Upper lobe of left lung (tissue), 6 donors: Measurements from ENCODE around the gene UPK1B. TPM values are rescaled to one million over a fixed set of nuclear protein-coding genes. Genes with fewer than 3 reads are reported as not detected.

Experiments
- ATAC-seq, 2 donors: fragments of 200-7000 bp; cut with Tn5 transposase; one replicate each; pipeline ENCODE4 v1.9.1; 2022; ENCODE audit warnings: mild to moderate bottlenecking in 2 of 2, moderate library complexity in 2 of 2; ENCODE audit not compliant: low FRiP score in 2 of 2
- DNase-seq, 2 donors: peaks; one replicate each; pipeline ENCODE4 v3.0.0-alpha.2; 2019 to 2020
- H3K27ac ChIP-seq, 4 donors: fragments of 200-600 bp; sonication (generic); one replicate each; pipeline ENCODE4 v1.5.1; 2016 to 2019
- H3K27me3 ChIP-seq, 4 donors: fragments of 200-600 bp; sonication (generic); one replicate each; pipeline ENCODE4 v1.5.1; 2017 to 2019
- H3K36me3 ChIP-seq, 4 donors: fragments of 200-600 bp; sonication (generic); one replicate each; pipeline ENCODE4 v1.5.1; 2016 to 2019
- H3K4me1 ChIP-seq, 4 donors: fragments of 200-600 bp; sonication (generic); one replicate each; pipeline ENCODE4 v1.5.1; 2018 to 2019
- H3K4me3 ChIP-seq, 4 donors: fragments of 200-600 bp; sonication (generic); one replicate each; pipeline ENCODE4 v1.5.1; 2017 to 2019; ENCODE audit warnings: mild to moderate bottlenecking in 2 of 4, moderate library complexity in 1 of 4
- H3K9me3 ChIP-seq, 4 donors: fragments of 200-600 bp; sonication (generic); one replicate each; pipeline ENCODE4 v1.5.1; 2018 to 2019
- EP300 ChIP-seq, 4 donors: sonication (generic); formaldehyde crosslinking; IDR thresholded peaks; one replicate each; pipeline ENCODE4 v1.5.1; 2017; ENCODE audit warnings: antibody characterized with exemption in 4 of 4, control low read depth in 2 of 4
- POLR2A ChIP-seq, 4 donors: fragments of 450-650 bp; IDR thresholded peaks; one replicate each; pipeline ENCODE4 v1.5.1; 2016 to 2017; ENCODE audit warnings: antibody characterized with exemption in 4 of 4, mild to moderate bottlenecking in 2 of 4
- POLR2AphosphoS5 ChIP-seq, 2 donors: sonication (generic); formaldehyde crosslinking; IDR thresholded peaks; one replicate each; pipeline ENCODE4 v1.5.1; 2017; ENCODE audit warnings: antibody characterized with exemption in 2 of 2
- WGBS, 2 donors: methylation state at CpG; one replicate each; pipeline ENCODE4 v1.1.5; 2017 to 2018; 5-methylcytosine and 5-hydroxymethylcytosine counted together
- total RNA-seq, 6 donors: library from RNA; depleted of rRNA in 4 of 6; stranded (reverse); fragments of >200 nt in 4 of 6; gene quantifications; one replicate each; pipeline versions ENCODE4 v1.1.0 to v1.2.1, GENCODE V29; 2016 to 2021
- TF ChIP-seq, protein P1 (sequence below), 6 experiments: fragments of 450-650 bp in 4 of 6; fragments of 200-600 bp in 2 of 6; sonication (generic) in 2 of 6; IDR thresholded peaks; one replicate each; pipeline ENCODE4 v1.5.1; 2016 to 2019; ENCODE audit warnings: antibody characterized with exemption in 6 of 6
- donor health status: DM: no; HTN: no; CAD: no; lungs with moderate emphysema.
- donor health status: DM: no; HTN: yes; CAD: no; lungs with severe emphysema.

Gene UPK1B
- total RNA-seq, 6 donors from 2014 or later, result 0.57 TPM; not detected in 5

DNA sequence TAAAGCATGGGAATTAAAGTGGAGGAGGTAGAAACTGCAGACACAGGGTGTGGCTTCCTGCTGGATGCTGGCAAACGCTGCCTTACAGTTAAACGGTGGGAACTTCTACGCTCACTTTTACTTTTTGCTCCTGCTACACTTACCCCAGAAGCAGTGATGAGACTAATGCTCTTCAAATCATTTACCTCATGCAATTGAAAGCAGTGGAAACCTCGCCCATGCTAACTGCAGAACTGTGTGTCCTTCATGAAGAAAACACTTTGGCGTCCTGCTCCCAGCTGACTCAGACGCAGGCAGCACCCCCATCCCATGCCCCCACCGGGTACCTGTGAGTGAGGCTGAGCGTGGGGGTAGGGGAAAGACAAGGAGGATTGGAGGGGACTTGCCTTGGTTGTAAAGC lies 31.8 kb downstream of the UPK1B start:
- Histone ChIP-seq H3K4me1 (peaks cover 0 to 14% (median 8%) of the 10 kb centered on the region in 4 donors), H3K27ac (no peak overlapping the region), H3K27me3 (no peaks in the 10 kb centered on the region), H3K9me3 (no peaks in the 10 kb centered on the region), H3K36me3 (peaks cover 0 to 10% (median 1%) of the 10 kb centered on the region in 4 donors), H3K4me3 (no peak overlapping the region)
- ATAC-seq, result peak in 1 of 2 donors; percentile 21
- 65 to 66% methylated on average over 8 of the region's 8 CpGs for WGBS, 2 donors
- DNase-seq, result no peak
- TF ChIP-seq, protein P1, sequence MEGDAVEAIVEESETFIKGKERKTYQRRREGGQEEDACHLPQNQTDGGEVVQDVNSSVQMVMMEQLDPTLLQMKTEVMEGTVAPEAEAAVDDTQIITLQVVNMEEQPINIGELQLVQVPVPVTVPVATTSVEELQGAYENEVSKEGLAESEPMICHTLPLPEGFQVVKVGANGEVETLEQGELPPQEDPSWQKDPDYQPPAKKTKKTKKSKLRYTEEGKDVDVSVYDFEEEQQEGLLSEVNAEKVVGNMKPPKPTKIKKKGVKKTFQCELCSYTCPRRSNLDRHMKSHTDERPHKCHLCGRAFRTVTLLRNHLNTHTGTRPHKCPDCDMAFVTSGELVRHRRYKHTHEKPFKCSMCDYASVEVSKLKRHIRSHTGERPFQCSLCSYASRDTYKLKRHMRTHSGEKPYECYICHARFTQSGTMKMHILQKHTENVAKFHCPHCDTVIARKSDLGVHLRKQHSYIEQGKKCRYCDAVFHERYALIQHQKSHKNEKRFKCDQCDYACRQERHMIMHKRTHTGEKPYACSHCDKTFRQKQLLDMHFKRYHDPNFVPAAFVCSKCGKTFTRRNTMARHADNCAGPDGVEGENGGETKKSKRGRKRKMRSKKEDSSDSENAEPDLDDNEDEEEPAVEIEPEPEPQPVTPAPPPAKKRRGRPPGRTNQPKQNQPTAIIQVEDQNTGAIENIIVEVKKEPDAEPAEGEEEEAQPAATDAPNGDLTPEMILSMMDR (IDR thresholded peaks at IDR 0.05), result no peak
- TF ChIP-seq POLR2AphosphoS5 (IDR thresholded peaks at IDR 0.05), result no peak
- no peak for TF ChIP-seq POLR2A (IDR thresholded peaks at IDR 0.05)
- TF ChIP-seq EP300 (IDR thresholded peaks at IDR 0.05), result no peak

DNA sequence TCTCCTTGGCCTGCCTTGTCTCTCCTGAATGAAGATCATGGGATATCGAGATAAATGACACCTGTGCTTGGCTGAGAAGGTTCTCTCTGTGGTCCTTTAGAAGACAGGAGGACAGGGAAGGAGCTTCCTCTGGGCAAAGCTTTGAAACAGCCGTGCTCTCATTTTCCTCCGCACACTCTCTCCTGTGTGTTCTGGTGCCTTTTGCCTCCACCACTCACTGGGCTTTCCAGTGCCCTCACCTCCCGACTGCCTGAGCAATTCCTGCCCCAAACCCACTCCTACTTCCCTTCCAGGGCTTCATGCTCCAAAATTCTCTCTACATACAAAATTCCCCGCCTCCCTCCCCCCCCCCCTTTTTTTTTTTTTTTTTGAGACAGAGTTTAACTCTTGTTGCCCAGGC lies 32.3 kb downstream of the UPK1B start:
- Histone ChIP-seq H3K4me1 (peaks cover 0 to 14% (median 8%) of the 10 kb centered on the region in 4 donors), H3K4me3 (no peak overlapping the region), H3K36me3 (peaks cover 0 to 15% (median 1%) of the 10 kb centered on the region in 4 donors), H3K27ac (no peak overlapping the region), H3K27me3 (no peaks in the 10 kb centered on the region), H3K9me3 (no peaks in the 10 kb centered on the region)
- TF ChIP-seq POLR2A (IDR thresholded peaks at IDR 0.05), result no peak
- no peak for TF ChIP-seq EP300 (IDR thresholded peaks at IDR 0.05)
- TF ChIP-seq POLR2AphosphoS5 (IDR thresholded peaks at IDR 0.05), result no peak
- TF ChIP-seq, protein P1 (IDR thresholded peaks at IDR 0.05), result no peak
- no peak for ATAC-seq
- DNase-seq, result no peak
- 89 to 90% methylated on average over 5 of the region's 5 CpGs for WGBS, 2 donors

DNA sequence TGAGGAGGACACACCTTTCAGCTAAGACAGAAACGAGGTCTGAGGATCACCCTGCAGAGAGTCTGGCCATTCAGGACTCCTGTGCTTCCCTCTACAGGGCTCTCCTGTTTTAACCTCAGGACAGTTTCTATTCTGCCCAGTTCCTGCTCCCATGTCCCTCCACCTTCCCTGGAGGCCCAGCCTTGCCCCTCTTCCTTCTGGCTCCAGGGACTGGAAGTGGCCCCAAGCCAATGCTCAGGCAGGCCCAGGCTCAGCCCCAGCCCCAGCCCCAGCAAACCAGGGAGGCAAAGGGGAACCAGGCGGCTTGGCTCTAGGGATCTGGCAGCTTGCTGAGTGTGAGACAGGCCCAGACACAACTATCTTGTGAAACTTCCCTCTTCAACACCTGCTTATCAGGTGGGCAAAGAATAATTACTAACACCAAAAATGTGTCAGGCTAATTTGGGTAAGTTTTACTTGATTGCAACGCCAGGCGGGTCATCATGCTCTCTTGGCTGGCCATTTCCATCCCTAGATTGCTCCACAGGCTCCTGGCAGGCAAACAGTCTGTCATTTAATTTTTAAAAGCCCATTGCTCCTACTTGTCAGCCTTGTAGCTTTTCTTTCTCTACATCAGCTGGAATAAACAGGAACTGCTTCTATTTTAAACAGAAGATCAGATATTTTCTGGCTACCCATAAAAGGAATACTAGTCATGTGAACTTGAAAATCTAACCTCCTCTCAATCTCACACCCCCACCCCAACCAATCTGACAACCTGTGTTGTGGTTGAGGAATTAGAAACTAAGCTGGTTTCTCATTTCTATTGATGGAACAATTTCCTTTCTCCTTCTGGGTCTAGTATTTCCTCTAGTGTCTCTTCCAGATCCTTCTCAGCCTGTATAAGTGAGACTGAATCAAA lies 33.5 kb downstream of the UPK1B start:
- Histone ChIP-seq H3K4me3 (no peak overlapping the region), H3K4me1 (peaks cover 0 to 14% (median 8%) of the 10 kb centered on the region in 4 donors), H3K27ac (no peak overlapping the region), H3K27me3 (no peaks in the 10 kb centered on the region), H3K36me3 (peaks cover 0 to 27% (median 4%) of the 10 kb centered on the region in 4 donors), H3K9me3 (no peaks in the 10 kb centered on the region)
- DNase-seq (peak in 1 of 2 donors; percentile 40), ATAC-seq (peak in 1 of 2 donors; percentile 52)
- WGBS, 2 donors, result 66 to 78% methylated on average over 4 of the region's 4 CpGs
- TF ChIP-seq POLR2AphosphoS5 (IDR thresholded peaks at IDR 0.05) (no peak), EP300 (IDR thresholded peaks at IDR 0.05) (no peak), POLR2A (IDR thresholded peaks at IDR 0.05) (no peak)
- TF ChIP-seq, protein P1 (IDR thresholded peaks at IDR 0.05), result no peak

DNA sequence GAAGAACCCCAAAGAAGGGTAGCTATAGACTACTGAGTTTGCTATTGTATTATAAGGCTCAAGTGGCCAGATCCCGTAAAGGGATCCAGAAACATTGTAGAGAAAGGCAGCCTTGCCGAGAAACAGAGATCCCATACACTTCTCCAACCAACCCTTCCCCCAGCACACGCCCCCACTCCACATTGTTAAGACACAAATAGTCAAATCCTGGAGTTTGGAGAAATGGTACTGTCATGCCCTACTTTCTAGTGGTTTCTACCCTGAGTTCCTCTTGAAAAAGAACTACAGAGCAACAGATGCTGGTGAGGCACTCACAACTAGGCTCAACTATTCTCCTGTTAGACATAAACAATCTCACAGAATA lies 34.1 kb downstream of the UPK1B start:
- Histone ChIP-seq H3K27ac (no peak overlapping the region), H3K36me3 (peaks cover 0 to 33% (median 9%) of the 10 kb centered on the region in 4 donors)
- 79 to 88% methylated on average over 3 of the region's 3 CpGs for WGBS, 2 donors

More for the DNA sequence above, 34.1 kb downstream of the UPK1B start:
- peaks cover 0 to 14% (median 8%) of the 10 kb centered on the region in 4 donors for H3K4me1 ChIP-seq
- TF ChIP-seq, protein P1 (IDR thresholded peaks at IDR 0.05), result no peak
- TF ChIP-seq EP300 (IDR thresholded peaks at IDR 0.05) (no peak), POLR2A (IDR thresholded peaks at IDR 0.05) (no peak), POLR2AphosphoS5 (IDR thresholded peaks at IDR 0.05) (no peak)
- DNase-seq (no peak), ATAC-seq (no peak)
- H3K4me3 ChIP-seq, result no peak overlapping the region
- no peaks in the 10 kb centered on the region for H3K27me3 ChIP-seq
- no peaks in the 10 kb centered on the region for H3K9me3 ChIP-seq
